IPS-18a (cell line): ENCODE data around the gene MYOM3.
"Not testable (repeated sequence)": the region's sequence is repeated elsewhere in the genome, so short reads cannot be mapped to it uniquely, and the experiment has no call there.

ENCODE experiments used
- H3K27ac ChIP-seq: one replicate; pipeline ENCODE4 v1.5.1; 2013; ENCODE audit warnings: low read length
- H3K27me3 ChIP-seq: one replicate; pipeline ENCODE4 v1.6.1; 2013; ENCODE audit warnings: mild to moderate bottlenecking, low read length; ENCODE audit not compliant: control insufficient read depth, insufficient read depth
- H3K36me3 ChIP-seq: one replicate; pipeline ENCODE4 v1.6.1; 2013; ENCODE audit warnings: low read depth, low read length; ENCODE audit not compliant: control insufficient read depth
- H3K4me1 ChIP-seq: one replicate; pipeline ENCODE4 v1.6.1; 2013; ENCODE audit warnings: low read depth, low read length; ENCODE audit not compliant: control insufficient read depth
- H3K4me3 ChIP-seq: one replicate; pipeline ENCODE4 v1.5.1; 2013; ENCODE audit warnings: low read length
- H3K9ac ChIP-seq: one replicate; pipeline ENCODE4 v1.6.1; 2013; ENCODE audit warnings: mild to moderate bottlenecking, low read length, moderate library complexity
- H3K9me3 ChIP-seq: one replicate; pipeline ENCODE4 v1.6.1; 2013; ENCODE audit warnings: low read depth, low read length; ENCODE audit not compliant: control insufficient read depth

The MYOM3 gene

DNA sequence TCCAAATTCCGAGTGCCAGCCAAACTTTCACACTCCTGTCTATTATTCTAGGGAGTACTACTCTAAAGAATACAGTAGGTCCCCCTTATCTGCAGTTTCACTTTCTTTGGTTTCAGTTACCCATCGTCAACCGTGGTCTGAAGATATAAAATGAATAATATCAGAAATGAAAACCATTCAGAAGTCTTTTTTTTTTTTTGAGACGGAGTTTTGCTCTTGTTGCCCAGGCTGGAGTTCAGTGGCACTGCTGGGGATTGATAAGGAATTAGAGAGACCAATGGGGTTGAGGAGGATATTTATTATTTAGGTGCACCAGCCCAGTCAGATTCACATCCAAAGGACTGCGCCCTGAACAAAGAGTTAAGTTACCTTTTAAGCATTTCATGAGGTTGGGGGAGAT, 79.0 kb downstream of the MYOM3 start:
- no peak overlapping the region for H3K27ac ChIP-seq
- no peaks in the 10 kb centered on the region for H3K4me1 ChIP-seq
- H3K4me3 ChIP-seq, result no peak overlapping the region
- H3K27me3 ChIP-seq, result no peaks in the 10 kb centered on the region
- H3K36me3 ChIP-seq, result no peaks in the 10 kb centered on the region
- H3K9ac ChIP-seq, result no peak overlapping the region
- no peaks in the 10 kb centered on the region for H3K9me3 ChIP-seq

DNA sequence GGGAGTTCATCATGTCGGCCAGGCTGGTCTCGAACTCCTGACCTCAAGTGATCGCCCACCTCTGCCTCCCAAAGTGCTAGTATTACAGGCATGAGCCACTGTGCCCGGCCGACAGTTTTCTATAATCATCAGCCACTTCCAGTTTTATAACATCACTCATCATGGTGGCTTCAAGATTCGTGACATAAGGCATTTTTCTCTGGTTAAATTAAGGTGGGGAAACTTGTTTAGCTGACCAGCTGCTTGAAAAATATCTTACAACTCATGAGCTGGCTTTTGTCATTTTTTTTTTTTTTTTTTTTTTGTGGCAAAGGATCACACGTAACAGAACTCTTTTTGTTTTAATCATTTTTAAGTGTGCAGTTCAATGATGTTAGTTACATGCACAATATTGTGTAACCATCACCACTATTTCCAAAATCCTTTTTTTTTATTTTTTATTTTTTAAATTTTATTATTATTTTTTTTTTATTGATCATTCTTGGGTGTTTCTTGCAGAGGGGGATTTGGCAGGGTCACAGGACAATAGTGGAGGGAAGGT, 80.9 kb downstream of the MYOM3 start:
- not testable (repeated sequence) for H3K4me1 ChIP-seq, H3K36me3 ChIP-seq, H3K27me3 ChIP-seq, H3K27ac ChIP-seq, H3K4me3 ChIP-seq, H3K9me3 ChIP-seq, H3K9ac ChIP-seq

DNA sequence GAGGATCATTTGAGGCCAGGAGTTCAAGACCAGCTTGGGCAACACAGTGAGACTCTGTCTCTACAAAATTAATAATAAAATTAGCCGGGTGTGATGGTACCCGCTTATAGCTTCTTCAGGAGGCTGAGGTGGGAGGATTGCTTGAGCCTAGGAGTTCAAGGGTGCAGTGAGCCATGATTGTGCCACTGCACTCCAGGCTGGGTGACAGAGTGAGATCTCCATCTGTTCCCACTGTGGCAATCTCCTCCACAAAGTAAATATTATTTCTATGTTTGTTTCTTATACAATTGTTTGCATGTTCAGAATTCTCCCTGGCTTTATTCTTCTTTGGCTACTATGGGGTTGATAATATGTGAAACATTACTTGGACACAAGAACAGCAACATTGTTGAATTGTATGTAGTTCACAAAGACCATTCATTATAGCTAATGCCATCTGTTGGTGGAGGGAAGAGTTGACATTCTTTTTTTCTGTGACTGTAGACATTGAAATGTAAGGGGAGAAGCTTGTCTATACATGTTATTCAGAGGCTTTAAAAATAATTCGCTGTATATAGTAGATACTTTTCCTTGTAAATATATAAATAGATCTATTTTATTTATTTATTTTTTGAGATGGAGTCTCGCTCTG, 84.0 kb downstream of the MYOM3 start:
- Histone ChIP-seq H3K27ac (no peak overlapping the region), H3K9ac (no peak overlapping the region), H3K9me3 (no peaks in the 10 kb centered on the region), H3K4me3 (no peak overlapping the region), H3K36me3 (no peaks in the 10 kb centered on the region), H3K27me3 (no peaks in the 10 kb centered on the region), H3K4me1 (no peaks in the 10 kb centered on the region)

DNA sequence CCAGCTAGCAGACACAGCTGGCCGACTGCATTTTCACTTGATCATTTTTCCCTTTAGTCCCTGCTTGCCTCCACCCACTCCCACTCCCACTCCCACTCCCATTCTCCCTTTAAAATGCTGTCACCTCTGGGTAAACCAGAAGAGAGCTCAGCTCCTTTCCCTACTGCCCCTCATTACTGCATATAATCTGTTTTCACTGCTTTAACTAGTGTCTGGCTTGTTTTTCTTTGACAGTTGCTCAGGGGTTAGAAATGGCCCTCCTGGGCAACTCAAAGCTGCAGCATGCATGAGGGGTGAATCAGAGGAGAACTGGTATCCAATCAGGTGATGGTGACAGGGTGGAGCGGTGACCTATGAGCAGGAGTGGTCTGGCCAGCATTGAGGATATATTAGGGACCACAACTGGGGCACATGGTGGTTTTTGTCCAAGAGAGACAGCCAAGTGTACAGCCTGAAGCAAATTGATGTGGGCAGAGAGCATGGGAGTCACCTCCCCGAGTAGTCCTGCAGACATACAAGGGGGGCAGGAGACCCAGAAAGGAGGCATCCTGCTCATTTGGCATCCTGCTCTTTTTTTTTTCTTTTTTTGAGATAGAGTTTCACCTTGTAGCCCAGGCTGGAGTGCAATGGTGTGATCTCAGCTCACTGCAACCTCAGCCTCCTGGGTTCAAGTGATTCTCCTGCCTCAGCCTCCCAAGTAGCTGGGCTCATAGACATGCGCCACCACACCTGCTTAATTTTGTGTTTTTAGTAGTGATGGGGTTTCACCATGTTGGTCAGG, 89.2 kb downstream of the MYOM3 start:
- Histone ChIP-seq H3K27ac (no peak overlapping the region), H3K9me3 (no peaks in the 10 kb centered on the region), H3K36me3 (no peaks in the 10 kb centered on the region), H3K9ac (no peak overlapping the region), H3K4me3 (no peak overlapping the region), H3K4me1 (peaks cover 16% of the 10 kb centered on the region), H3K27me3 (no peaks in the 10 kb centered on the region)

DNA sequence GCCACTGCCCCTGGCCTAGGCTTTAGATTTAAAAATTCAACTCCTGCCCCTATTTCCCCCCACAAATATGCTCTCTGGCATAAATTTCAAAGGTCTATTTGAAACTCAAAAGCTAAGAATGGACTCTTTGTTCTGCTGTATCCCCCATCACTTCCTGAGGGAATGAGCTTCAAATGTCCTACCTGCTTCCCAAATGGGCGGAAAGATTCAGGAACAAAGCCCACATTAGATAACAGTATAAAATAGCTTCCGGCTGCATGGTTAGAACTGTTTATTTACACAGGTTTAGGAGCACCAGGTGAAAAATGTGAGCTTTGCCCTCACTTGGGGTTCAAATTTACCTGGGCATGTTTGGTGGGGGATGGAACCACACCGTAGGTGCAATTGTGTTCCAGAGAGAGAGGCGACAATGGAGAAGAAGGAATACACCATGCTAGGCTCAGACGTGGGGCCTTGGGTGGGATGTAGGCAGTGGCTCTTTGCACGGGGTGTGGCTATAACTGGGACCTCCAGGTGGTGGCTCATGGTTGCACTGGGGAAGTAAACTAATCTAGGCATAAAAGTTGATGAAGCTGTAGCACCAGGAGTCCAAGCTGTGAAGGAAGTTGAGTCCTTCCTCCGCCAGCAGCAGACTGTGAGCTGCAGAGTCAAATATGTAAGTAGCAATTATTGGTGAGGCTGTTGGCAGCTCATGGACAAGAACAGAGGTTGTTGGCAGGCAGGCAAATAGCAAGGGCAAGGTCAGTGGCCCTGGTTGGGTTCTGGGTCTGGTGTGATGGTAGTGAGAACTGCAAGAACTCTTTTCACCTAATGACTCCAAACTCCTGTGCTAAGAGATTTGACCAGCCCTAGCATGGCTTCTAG, 90.3 kb downstream of the MYOM3 start:
- H3K9me3 ChIP-seq, result no peaks in the 10 kb centered on the region
- no peak overlapping the region for H3K27ac ChIP-seq
- H3K27me3 ChIP-seq, result no peaks in the 10 kb centered on the region
- H3K9ac ChIP-seq, result no peak overlapping the region
- peaks cover 16% of the 10 kb centered on the region for H3K4me1 ChIP-seq
- no peak overlapping the region for H3K4me3 ChIP-seq
- no peaks in the 10 kb centered on the region for H3K36me3 ChIP-seq

DNA sequence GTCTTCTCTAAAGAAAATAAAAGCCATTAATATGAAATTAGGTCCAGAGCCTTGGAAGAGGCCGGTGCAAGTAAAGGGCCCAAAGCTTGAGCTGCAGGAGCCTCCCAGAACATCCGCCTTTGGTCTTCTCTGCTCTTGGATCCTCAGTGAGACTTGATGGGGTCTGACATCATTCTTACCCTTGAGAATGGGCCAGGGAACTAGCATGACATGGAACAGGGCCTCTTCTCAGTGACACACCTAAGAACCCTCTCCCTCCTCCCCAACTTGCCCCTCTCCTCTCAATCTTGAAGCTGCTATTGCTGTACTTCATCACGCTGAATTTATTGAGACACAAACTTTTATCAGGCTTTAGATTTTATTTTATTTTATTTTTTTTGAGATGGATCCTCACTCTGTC, 91.5 kb downstream of the MYOM3 start:
- Histone ChIP-seq H3K9me3 (no peaks in the 10 kb centered on the region), H3K4me3 (no peak overlapping the region), H3K27ac (no peak overlapping the region), H3K9ac (no peak overlapping the region), H3K27me3 (no peaks in the 10 kb centered on the region), H3K4me1 (peaks cover 16% of the 10 kb centered on the region), H3K36me3 (no peaks in the 10 kb centered on the region)

DNA sequence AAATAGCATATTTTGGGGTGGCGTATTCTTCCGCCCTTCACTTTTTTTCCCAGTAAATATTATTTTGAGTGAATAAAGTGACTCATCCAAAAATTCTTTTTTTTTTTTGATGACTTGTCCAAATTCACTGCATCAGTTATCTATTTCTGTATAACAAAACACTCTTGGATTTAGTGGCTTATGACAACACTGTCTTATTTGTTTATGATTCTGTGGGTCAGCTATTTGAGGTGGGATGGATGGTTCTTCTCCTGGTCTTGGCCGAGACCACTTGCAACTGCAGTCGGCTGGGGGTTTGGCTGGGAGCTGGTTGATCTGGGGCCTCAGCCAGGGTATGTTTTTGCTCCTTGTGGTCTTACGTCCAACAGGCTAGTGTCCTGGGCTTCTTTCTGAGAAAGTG, 91.9 kb downstream of the MYOM3 start:
- Histone ChIP-seq H3K4me1 (peaks cover 16% of the 10 kb centered on the region), H3K27me3 (no peaks in the 10 kb centered on the region), H3K9me3 (no peaks in the 10 kb centered on the region), H3K36me3 (no peaks in the 10 kb centered on the region), H3K4me3 (no peak overlapping the region), H3K9ac (no peak overlapping the region), H3K27ac (no peak overlapping the region)

DNA sequence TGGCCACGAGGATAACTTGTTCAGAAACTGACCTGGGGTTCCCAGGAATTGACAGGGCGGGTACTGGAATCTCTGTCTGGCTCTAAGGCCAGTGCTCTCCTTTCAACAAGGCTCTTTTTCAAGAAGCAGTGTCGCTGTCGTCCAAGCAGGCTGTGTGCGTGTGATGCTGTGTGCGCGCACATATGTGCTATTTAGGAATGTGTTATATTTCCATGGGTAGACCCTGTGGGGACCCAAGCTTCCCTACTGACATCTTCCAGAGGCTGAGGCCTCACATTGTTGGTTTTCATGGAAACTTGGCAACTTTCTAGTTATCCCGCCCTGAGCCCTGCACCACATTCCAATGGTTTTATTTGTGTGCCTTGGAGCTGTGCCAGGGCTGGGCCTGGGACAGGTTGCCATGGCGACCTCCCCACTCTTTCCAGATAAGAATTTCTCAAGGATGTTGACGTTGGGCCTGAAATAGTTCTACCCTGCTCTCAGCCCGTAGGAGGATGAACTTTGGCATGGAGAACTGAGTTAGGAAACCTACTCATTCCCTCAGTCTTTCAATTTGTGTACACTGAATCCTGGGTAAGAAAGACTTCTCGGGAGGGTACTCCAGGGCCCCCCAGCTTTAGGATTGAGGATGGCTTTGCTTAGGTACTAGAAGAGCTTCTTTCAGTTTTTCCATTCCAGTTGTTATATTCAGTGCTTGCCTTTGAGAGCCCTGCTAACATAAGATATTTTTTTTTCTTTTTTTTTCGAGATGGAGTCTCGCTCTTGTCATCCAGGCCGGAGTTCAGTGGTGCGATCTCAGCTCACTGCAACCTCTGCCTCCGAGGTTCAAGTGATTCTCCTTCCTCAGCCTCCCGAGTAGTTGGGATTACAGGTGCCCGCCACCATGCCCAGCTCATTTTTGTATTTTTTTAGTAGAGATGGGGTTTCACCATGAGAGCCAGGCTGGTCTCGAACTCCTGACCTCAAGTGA, 93.0 kb downstream of the MYOM3 start:
- Histone ChIP-seq H3K36me3 (no peaks in the 10 kb centered on the region), H3K4me1 (peaks cover 16% of the 10 kb centered on the region), H3K9ac (no peak overlapping the region), H3K4me3 (no peak overlapping the region), H3K27me3 (no peaks in the 10 kb centered on the region), H3K9me3 (no peaks in the 10 kb centered on the region), H3K27ac (no peak overlapping the region)

DNA sequence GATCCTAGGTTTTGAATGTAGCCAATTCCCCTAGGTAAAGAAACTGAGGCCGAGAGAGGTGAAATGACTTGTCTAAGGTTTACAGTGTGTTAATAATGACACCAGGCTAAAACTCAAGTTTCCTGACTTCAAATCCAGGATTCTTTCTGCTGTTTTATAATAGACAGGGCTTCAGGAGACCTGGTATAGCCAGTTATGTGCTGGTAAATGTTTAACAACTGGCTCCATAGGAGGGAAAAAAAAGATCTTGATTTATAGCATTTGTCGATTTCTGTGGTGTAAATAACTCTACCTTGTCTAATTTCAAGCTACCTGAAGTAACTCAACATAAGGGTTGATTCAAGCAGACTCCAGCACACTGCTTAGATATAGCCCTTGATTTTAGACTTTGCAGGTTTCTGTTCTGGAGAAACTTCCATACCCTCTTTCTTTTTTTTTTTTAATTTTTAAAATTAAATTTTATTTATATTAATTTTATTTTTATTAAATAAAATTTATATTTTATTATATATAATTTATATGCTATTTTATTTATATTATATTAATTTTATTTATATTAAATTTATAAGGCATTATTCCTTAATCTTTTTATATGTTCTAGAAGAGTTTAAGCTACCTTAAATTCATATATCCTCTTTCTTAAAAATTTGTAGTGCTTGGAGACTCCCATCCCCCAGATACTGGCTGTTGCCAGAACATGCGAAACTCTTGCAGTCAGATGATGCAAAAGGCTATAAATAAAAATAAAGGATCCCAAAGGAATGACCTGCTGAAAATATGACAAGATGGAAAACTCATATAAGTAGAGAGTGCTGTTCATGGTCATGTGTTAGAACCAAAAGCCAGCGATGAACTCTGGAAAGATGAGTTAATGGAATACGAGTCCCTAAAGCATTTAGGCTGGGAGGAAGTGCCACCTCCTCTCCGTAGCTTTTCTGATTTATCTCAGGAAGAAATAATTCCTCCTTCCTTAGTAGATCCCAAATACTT, 96.4 kb downstream of the MYOM3 start:
- no peak overlapping the region for H3K9ac ChIP-seq
- H3K4me1 ChIP-seq, result no peaks in the 10 kb centered on the region
- no peak overlapping the region for H3K27ac ChIP-seq
- no peak overlapping the region for H3K4me3 ChIP-seq
- no peaks in the 10 kb centered on the region for H3K27me3 ChIP-seq
- no peaks in the 10 kb centered on the region for H3K36me3 ChIP-seq
- H3K9me3 ChIP-seq, result no peaks in the 10 kb centered on the region

DNA sequence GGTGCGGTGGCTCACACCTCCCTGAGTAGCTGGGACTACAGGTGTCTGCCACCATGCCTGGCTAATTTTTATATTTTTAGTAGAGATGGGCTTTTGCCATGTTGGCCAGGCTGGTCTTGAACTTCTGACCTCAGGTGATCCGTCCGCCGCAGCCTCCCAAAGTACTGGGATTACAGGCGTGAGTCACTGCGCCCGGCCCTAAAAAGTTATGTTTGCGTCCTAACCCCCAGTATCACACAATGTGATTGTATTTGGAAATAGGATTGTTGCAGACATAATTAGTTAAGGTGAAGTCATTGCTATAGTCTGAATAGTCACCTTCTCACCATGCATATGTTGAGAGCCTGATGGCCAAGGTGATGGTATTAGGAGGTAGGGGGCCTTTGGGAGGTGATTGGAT, 99.1 kb downstream of the MYOM3 start:
- H3K9ac ChIP-seq, H3K9me3 ChIP-seq, H3K27ac ChIP-seq, H3K4me1 ChIP-seq, H3K4me3 ChIP-seq, H3K36me3 ChIP-seq, H3K27me3 ChIP-seq: not testable (repeated sequence)
